Panc1 (cell line): ENCODE measurements around the gene TUBB1. TPM values are rescaled to one million over a fixed set of nuclear protein-coding genes. Genes with fewer than 3 reads are reported as not detected.
A peak's percentile ranks its signal among the peaks of the same experiment; 100 is the strongest.

ENCODE experiments used
- ATAC-seq: fragments of 200-7000 bp; cut with Tn5 transposase; 2 replicates; pipeline ENCODE4 v1.9.1; 2020; ENCODE audit warnings: mild to moderate bottlenecking, moderate library complexity
- BruUV-seq: library from RNA; stranded (reverse); fragments of 400-500 nt; replicated peaks from 2 replicates; lab custom pipeline; 2021; lab: Mats Ljungman, UMichigan
- CTCF ChIA-PET: fragments of 300-600 bp; sonication (Branson Sonifier 250); formaldehyde crosslinking; loops from one replicate; lab custom pipeline; 2022; ENCODE audit warnings: antibody characterized with exemption; lab: Charles Lee
- POLR2A ChIA-PET: fragments of 300-600 bp; sonication (Branson Sonifier 250); formaldehyde crosslinking; loops from one replicate; lab custom pipeline; 2022; ENCODE audit warnings: antibody characterized with exemption; lab: Charles Lee
- DNase-seq: peaks from one replicate; pipeline ENCODE4 v3.0.0-alpha.2; 2010; ENCODE audit warnings: low read depth, low spot score
- H3K27ac ChIP-seq: 2 replicates; pipeline ENCODE4 v1.5.1; 2011; ENCODE audit warnings: mild to moderate bottlenecking, low read length, inconsistent platforms
- H3K27me3 ChIP-seq: fragments of 200-500 bp; sonication (Bioruptor generic); 2 replicates; pipeline ENCODE4 v1.6.0; 2014; ENCODE audit warnings: low read length, inconsistent platforms; ENCODE audit not compliant: control insufficient read depth, insufficient read depth
- H3K36me3 ChIP-seq: fragments of 200-500 bp; sonication (Bioruptor generic); 2 replicates; pipeline ENCODE4 v1.5.1; 2014; ENCODE audit warnings: inconsistent platforms, mild to moderate bottlenecking, low read length, moderate library complexity; ENCODE audit not compliant: control insufficient read depth, insufficient read depth
- H3K4me1 ChIP-seq: 2 replicates; pipeline ENCODE4 v1.5.1; 2011; ENCODE audit warnings: inconsistent platforms, mild to moderate bottlenecking, low read length, moderate library complexity; ENCODE audit not compliant: control insufficient read depth, insufficient read depth
- H3K4me3 ChIP-seq, 2 experiments: 2 replicates each; pipeline ENCODE4 v1.5.1; 2011 to 2012; ENCODE audit warnings: low read depth in 2 of 2, low read length in 2 of 2, mild to moderate bottlenecking in 2 of 2, inconsistent platforms in 1 of 2, moderate library complexity in 1 of 2
- H3K9me3 ChIP-seq: fragments of 200-500 bp; sonication (Bioruptor generic); 2 replicates; pipeline ENCODE4 v1.5.1; 2014; ENCODE audit warnings: low read depth, mild to moderate bottlenecking, inconsistent platforms, low read length, moderate library complexity; ENCODE audit not compliant: control insufficient read depth, insufficient read depth
- POLR2AphosphoS5 ChIP-seq: IDR thresholded peaks from 2 replicates; pipeline ENCODE4 v1.6.1; 2012; ENCODE audit warnings: mild to moderate bottlenecking, low read depth, low read length, moderate library complexity
- SIN3A ChIP-seq: IDR thresholded peaks from 2 replicates; pipeline ENCODE4 v1.6.1; 2012; ENCODE audit warnings: low read depth, mild to moderate bottlenecking, low read length, moderate library complexity, borderline replicate concordance; ENCODE audit not compliant: insufficient read depth
- TCF7L2 ChIP-seq: IDR thresholded peaks from 2 replicates; pipeline ENCODE4 v1.6.1; 2011; ENCODE audit warnings: mild to moderate bottlenecking, low read depth, low read length, inconsistent platforms
- in situ Hi-C: cut with HindIII; loops from 2 replicates; pipeline ENCODE4 v1.10.0; 2016; ENCODE audit warnings: low sequenced_read_pairs, low pct_unique_long_range_greater_than_20kb
- intact Hi-C: fragments of 100-400 bp; cut with micrococcal nuclease; formaldehyde crosslinking; loops from one replicate; pipeline ENCODE4 v1.10.0; 2022; ENCODE audit not compliant: unreplicated experiment
- total RNA-seq: library from RNA; stranded (reverse); gene quantifications from one replicate; pipeline ENCODE4 v1.2.1, GENCODE V29; 2021; ENCODE audit not compliant: unreplicated experiment
- TF ChIP-seq, protein P1 (sequence below), 2 experiments: IDR thresholded peaks; 2 replicates each; pipeline ENCODE4 v1.6.1; 2011 to 2012; ENCODE audit warnings: low read depth in 2 of 2, control low read depth in 1 of 2, low read length in 1 of 2, mild to moderate bottlenecking in 1 of 2, moderate library complexity in 1 of 2; ENCODE audit not compliant: insufficient read depth in 1 of 2
- TF ChIP-seq, protein P2 (sequence below): fragments of 450-650 bp; IDR thresholded peaks from 2 replicates; pipeline ENCODE4 v1.5.1; 2017; ENCODE audit warnings: mild to moderate bottlenecking

TUBB1 gene
- total RNA-seq, 1 experiment from 2014 or later, result not detected

DNA sequence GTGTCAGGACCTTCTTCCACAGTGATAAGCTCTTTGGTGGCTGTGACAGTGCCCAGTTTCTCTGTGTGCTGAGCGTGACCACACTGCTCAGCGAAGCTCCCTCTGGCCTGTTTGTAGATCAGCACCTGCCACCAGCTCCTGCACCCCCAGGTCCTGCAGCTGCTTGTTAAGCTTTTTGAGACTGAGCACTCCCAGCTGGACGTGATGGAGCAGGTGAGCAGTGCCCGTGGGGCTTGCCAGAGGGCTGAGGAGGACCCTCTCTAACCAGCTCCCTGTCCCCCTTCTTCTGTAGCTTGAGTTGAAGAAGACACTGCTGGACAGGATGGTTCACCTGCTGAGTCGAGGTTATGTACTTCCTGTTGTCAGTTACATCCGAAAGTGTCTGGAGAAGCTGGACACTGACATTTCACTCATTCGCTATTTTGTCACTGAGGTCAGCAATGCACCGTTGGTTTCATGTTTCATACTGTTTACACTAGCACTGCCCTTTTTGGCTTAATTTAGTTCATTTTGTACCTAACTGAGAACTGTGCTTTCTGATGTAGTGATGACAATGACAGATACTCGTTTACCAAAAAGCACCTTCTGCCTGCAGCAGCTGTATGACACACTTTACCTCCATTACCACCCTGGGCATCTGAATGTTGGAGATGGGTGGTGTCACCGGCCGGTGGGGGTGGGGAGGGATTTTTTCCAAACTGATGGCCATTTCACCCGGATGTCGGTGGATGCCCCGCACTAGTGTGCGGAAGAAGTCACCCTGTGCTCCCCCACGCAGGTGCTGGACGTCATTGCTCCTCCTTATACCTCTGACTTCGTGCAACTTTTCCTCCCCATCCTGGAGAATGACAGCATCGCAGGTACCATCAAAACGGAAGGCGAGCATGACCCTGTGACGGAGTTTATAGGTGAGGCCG is 25.6 kb upstream of the TUBB1 start:
- Histone ChIP-seq H3K27me3 (no peaks in the 10 kb centered on the region), H3K27ac (no peak overlapping the region), H3K4me1 (no peaks in the 10 kb centered on the region), H3K9me3 (no peaks in the 10 kb centered on the region), H3K4me3 (no peak overlapping the region), H3K36me3 (peaks cover 23% of the 10 kb centered on the region)
- BruUV-seq, result no TSS peak
- intact Hi-C loops, result no loop called here
- ChIA-PET CTCF (no interaction called here), POLR2A (no interaction called here)
- TF ChIP-seq, protein P1, sequence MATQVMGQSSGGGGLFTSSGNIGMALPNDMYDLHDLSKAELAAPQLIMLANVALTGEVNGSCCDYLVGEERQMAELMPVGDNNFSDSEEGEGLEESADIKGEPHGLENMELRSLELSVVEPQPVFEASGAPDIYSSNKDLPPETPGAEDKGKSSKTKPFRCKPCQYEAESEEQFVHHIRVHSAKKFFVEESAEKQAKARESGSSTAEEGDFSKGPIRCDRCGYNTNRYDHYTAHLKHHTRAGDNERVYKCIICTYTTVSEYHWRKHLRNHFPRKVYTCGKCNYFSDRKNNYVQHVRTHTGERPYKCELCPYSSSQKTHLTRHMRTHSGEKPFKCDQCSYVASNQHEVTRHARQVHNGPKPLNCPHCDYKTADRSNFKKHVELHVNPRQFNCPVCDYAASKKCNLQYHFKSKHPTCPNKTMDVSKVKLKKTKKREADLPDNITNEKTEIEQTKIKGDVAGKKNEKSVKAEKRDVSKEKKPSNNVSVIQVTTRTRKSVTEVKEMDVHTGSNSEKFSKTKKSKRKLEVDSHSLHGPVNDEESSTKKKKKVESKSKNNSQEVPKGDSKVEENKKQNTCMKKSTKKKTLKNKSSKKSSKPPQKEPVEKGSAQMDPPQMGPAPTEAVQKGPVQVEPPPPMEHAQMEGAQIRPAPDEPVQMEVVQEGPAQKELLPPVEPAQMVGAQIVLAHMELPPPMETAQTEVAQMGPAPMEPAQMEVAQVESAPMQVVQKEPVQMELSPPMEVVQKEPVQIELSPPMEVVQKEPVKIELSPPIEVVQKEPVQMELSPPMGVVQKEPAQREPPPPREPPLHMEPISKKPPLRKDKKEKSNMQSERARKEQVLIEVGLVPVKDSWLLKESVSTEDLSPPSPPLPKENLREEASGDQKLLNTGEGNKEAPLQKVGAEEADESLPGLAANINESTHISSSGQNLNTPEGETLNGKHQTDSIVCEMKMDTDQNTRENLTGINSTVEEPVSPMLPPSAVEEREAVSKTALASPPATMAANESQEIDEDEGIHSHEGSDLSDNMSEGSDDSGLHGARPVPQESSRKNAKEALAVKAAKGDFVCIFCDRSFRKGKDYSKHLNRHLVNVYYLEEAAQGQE (IDR thresholded peaks at IDR 0.05; ENCODE audit: insufficient read depth in 1 of 2, low read depth in 2 of 2, low read length in 1 of 2), result no peak
- TF ChIP-seq TCF7L2 (no peak), POLR2AphosphoS5 (peak; percentile 3; the same call in 1 of the 2 replicates), SIN3A (no peak)
- TF ChIP-seq, protein P2, sequence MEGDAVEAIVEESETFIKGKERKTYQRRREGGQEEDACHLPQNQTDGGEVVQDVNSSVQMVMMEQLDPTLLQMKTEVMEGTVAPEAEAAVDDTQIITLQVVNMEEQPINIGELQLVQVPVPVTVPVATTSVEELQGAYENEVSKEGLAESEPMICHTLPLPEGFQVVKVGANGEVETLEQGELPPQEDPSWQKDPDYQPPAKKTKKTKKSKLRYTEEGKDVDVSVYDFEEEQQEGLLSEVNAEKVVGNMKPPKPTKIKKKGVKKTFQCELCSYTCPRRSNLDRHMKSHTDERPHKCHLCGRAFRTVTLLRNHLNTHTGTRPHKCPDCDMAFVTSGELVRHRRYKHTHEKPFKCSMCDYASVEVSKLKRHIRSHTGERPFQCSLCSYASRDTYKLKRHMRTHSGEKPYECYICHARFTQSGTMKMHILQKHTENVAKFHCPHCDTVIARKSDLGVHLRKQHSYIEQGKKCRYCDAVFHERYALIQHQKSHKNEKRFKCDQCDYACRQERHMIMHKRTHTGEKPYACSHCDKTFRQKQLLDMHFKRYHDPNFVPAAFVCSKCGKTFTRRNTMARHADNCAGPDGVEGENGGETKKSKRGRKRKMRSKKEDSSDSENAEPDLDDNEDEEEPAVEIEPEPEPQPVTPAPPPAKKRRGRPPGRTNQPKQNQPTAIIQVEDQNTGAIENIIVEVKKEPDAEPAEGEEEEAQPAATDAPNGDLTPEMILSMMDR, result no peak
- in situ Hi-C loops, result no loop called here
- no peak for ATAC-seq
- DNase-seq, result no peak

DNA sequence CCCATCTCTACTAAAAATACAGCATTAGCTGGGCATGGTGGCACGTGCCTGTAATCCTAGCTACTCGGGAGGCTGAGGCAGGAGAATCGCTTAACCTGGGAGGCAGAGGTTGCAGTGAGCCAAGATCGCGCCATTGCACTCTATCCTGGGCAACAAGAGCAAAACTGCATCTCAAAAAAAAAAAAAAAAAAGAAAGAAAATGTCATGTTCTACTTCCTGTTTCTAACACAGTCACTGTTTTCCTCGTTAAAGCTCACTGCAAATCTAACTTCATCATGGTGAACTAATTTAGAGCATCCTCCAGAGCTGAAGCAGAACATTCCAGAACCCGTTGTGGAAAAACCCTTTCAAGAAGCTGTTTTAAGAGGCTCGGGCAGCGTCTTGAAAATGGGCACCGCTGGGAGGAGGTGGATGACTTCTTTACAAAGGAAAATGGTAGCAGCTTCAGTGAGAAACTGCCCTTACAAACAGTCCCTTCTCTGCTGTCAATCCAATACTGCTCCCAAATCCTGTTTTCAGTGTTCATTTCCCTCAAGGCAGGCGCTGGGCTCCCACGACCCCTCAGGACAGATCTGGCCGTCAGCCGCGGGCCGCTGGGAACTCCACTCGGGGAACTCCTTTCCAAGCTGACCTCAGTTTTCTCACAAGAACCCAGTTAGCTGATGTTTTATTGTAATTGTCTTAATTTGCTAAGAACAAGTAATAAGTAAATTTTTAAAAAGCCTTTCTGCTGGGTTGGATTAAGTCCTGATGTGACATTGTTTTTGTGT is 24.7 kb upstream of the TUBB1 start:
- in situ Hi-C loops (no loop called here), intact Hi-C loops (no loop called here)
- CTCF ChIA-PET, result no interaction called here
- Histone ChIP-seq H3K27me3 (no peaks in the 10 kb centered on the region), H3K27ac (no peak overlapping the region), H3K9me3 (no peaks in the 10 kb centered on the region), H3K4me1 (no peaks in the 10 kb centered on the region), H3K36me3 (peaks cover 21% of the 10 kb centered on the region), H3K4me3 (no peak overlapping the region)
- ATAC-seq (no peak), DNase-seq (no peak)
- no peak for TF ChIP-seq SIN3A
- TF ChIP-seq, protein P2, result no peak
- no peak for TF ChIP-seq TCF7L2
- TF ChIP-seq, protein P1 (IDR thresholded peaks at IDR 0.05; ENCODE audit: insufficient read depth in 1 of 2, low read depth in 2 of 2, low read length in 1 of 2), result no peak
- no peak for TF ChIP-seq POLR2AphosphoS5
- BruUV-seq, result TSS peak; percentile 78
- POLR2A ChIA-PET, result no interaction called here
